NB4 (cell line): Measurements from ENCODE around the gene ARMC5.

Experiments
- DNase-seq: peaks from one replicate; pipeline ENCODE4 v3.0.0; 2010; ENCODE audit warnings: low read depth
- H3K4me3 ChIP-seq: one replicate; pipeline ENCODE4 v1.5.1; 2011; ENCODE audit warnings: mild to moderate bottlenecking, low read depth, low read length, moderate library complexity
- CTCF ChIP-seq: IDR thresholded peaks from one replicate; pipeline ENCODE4 v1.5.1; 2012; ENCODE audit warnings: low read depth, low read length
- MYC ChIP-seq: IDR thresholded peaks from 2 replicates; pipeline ENCODE4 v1.6.1; 2011; ENCODE audit warnings: low read depth, low read length
- POLR2A ChIP-seq: IDR thresholded peaks from 2 replicates; pipeline ENCODE4 v1.6.1; 2011; ENCODE audit warnings: mild to moderate bottlenecking; ENCODE audit not compliant: insufficient read length; ENCODE audit errors: extremely low read depth
- TF ChIP-seq, protein P1 (sequence below): IDR thresholded peaks from 2 replicates; pipeline ENCODE4 v1.6.1; 2011; ENCODE audit warnings: low read depth, low read length

ARMC5 gene

GRCh38 chr16:31458844-31459686 lies at the start of gene ARMC5:
Gene ARMC5, plus strand, starts transcription at chr16:31459501. Its CDS starts 24 bp downstream, at chr16:31459525.
- TF ChIP-seq, protein P1, sequence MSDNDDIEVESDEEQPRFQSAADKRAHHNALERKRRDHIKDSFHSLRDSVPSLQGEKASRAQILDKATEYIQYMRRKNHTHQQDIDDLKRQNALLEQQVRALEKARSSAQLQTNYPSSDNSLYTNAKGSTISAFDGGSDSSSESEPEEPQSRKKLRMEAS = peak; percentile 91
- peak; percentile 52 for TF ChIP-seq CTCF
- peak; percentile 96 for TF ChIP-seq MYC
- TF ChIP-seq POLR2A = peak; percentile 85
- H3K4me3 ChIP-seq = peak within 1 kb of the TSS; percentile 94
- DNase-seq = peak; percentile 99

DNA sequence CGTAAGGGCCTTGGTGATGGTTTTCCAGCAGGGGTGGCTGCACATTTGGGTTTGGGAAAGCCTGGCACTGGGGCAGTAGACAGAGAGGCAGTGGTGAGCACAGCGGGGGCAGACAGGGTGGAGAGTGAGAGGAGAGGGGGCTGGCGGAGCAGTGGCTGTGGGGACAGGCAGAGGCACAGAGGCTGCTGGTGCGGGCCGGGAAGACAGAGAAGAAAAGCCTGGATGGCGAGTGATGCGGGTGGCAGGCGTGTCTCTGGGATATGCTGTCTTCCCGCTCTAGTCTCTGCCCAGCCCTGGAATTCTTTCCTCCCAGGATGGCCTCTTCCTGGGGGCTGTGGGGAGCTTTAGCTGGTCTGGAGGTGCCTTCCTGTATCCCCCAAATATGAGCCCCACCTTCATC lies 49.2 kb upstream of the ARMC5 start:
- DNase-seq = no peak
- TF ChIP-seq MYC (no peak), CTCF (no peak), POLR2A (no peak)
- TF ChIP-seq, protein P1 = no peak
- H3K4me3 ChIP-seq = no peak overlapping the region

GRCh38 chr16:31411024-31411844 lies 48.1 kb upstream of the ARMC5 start:
- no peak for TF ChIP-seq POLR2A
- no peak for TF ChIP-seq CTCF
- DNase-seq = no peak

GRCh38 chr16:31412750-31413149 lies 46.6 kb upstream of the ARMC5 start:
- H3K4me3 ChIP-seq = no peak overlapping the region
- TF ChIP-seq POLR2A (no peak), CTCF (no peak), MYC (no peak)
- TF ChIP-seq, protein P1 = no peak
- DNase-seq = no peak

More at GRCh38 chr16:31411024-31411844, 48.1 kb upstream of the ARMC5 start:
- H3K4me3 ChIP-seq = no peak overlapping the region

- TF ChIP-seq, protein P1 = no peak
- TF ChIP-seq MYC (no peak), CTCF (no peak), POLR2A (no peak)
- H3K4me3 ChIP-seq = no peak overlapping the region
- no peak for DNase-seq
Observed at GRCh38 chr16:31413381-31413780, 45.9 kb upstream of the ARMC5 start.
